ENCODE measurements around the gene SFSWAP. TPM values are rescaled to one million over a fixed set of nuclear protein-coding genes. Genes with fewer than 3 reads are reported as not detected.

Gene SFSWAP
- total RNA-seq, 4 donors from 2014 or later, result 49.8 to 88.8 (median 71.3) TPM

DNA sequence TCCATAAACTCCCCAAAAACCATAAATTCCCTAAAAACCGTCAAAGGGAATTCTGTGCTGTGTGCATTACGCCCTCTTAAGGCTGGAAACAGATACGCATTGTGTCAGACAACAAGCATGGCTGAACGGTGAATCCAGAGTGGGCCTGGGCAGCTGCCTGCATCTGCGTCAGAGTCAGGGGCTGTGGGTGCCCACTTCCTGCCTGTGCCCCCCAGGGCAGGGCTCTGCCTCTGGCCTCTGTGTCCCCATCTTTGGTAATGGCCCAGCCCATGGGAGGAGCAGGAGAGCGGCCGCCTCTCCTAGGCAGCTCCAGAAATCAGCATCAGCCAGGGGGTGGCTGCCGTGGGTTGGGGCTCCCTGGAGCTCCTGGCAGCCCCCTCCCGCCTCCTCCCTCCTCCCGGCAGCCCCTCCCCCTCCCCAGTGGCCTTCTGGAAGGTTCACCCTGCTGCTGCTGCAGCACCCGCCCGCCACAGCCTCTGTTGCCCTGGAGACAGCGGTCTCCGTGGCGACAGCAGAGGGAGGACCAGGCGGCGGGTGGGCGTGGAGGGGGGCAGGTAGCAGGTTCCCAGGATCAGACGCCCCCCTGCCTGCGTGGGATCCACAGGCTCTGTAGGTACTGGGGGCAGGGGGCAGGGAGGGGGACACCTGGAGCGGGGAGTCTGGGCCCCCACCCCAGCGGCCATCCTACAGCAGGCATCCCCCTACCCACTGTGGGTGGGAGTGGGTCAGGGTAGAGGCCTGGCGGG is 123.2 kb downstream of the SFSWAP start:
- TF ChIP-seq, protein P1, sequence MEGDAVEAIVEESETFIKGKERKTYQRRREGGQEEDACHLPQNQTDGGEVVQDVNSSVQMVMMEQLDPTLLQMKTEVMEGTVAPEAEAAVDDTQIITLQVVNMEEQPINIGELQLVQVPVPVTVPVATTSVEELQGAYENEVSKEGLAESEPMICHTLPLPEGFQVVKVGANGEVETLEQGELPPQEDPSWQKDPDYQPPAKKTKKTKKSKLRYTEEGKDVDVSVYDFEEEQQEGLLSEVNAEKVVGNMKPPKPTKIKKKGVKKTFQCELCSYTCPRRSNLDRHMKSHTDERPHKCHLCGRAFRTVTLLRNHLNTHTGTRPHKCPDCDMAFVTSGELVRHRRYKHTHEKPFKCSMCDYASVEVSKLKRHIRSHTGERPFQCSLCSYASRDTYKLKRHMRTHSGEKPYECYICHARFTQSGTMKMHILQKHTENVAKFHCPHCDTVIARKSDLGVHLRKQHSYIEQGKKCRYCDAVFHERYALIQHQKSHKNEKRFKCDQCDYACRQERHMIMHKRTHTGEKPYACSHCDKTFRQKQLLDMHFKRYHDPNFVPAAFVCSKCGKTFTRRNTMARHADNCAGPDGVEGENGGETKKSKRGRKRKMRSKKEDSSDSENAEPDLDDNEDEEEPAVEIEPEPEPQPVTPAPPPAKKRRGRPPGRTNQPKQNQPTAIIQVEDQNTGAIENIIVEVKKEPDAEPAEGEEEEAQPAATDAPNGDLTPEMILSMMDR (IDR thresholded peaks at IDR 0.05), result peak in 4 of 5 experiments; percentile 13 to 34 (median 17)
- TF ChIP-seq EP300 (IDR thresholded peaks at IDR 0.05), result no peak
- 42 to 54% methylated on average over 8 to 12 of the region's 23 CpGs for WGBS, 2 donors
- no peaks in the 10 kb centered on the region for H3K36me3 ChIP-seq
- DNase-seq (ENCODE audit: low spot score in 2 of 2), result no peak
- peak overlapping the region in 2 of 4 donors; percentile 4 to 82 for H3K27ac ChIP-seq
- H3K9me3 ChIP-seq, result no peaks in the 10 kb centered on the region
- H3K4me1 ChIP-seq, result peaks cover 0 to 55% (median 11%) of the 10 kb centered on the region in 4 donors
- peaks cover 0 to 36% of the 10 kb centered on the region in 2 donors for H3K27me3 ChIP-seq
- no peak overlapping the region for H3K4me3 ChIP-seq

DNA sequence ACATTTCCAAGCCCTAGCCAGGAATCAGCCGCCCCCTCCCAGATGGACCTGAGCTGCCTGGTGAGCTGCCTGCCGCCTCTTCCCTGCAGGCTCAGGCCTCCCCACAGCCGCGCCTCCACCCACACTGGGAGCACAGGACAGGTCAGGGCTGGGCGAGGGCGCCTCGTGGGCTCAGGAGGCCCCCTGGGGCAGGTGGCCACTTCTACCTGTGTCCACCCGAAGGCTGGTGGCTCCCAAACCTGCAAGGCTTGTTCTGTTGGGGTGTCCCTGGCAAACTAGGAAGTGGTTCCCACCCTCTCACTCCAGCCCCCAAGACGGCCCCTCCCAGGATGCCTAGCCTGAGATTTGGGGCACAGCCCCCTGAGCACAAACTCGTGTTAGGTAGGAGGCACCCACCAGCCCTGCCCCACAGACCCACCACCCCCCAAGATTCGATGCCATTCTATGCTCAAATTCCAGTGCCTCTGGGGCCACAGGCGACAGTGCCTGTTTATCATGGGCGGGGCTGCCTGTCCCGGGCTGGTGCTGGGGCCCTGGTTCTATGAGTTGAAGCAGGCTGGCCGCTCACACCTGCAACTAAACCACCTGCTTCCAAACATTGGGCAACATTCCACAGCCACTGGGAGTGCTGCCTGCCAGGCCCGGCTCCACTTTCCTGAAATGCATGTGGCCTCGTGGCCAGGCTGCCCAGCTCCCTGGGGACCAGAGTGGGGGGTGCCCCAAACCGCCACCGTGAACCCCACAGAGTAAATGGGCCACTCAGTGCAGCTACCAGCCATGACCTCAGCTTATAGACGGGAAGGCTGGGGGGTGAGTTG is 124.1 kb downstream of the SFSWAP start:
- peaks cover 0 to 5% (median 0%) of the 10 kb centered on the region in 3 donors for H3K36me3 ChIP-seq
- TF ChIP-seq, protein P1 (IDR thresholded peaks at IDR 0.05), result no peak
- TF ChIP-seq POLR2A (IDR thresholded peaks at IDR 0.05) (no peak), EP300 (IDR thresholded peaks at IDR 0.05) (no peak)
- DNase-seq (ENCODE audit: low spot score in 2 of 2), result no peak
- no peaks in the 10 kb centered on the region for H3K9me3 ChIP-seq
- no peak overlapping the region for H3K27ac ChIP-seq
- 68 to 77% methylated on average over 14 to 20 of the region's 20 CpGs for WGBS, 2 donors
- H3K4me1 ChIP-seq, result peaks cover 0 to 45% (median 5%) of the 10 kb centered on the region in 4 donors
- peaks cover 0 to 27% of the 10 kb centered on the region in 2 donors for H3K27me3 ChIP-seq
- H3K4me3 ChIP-seq, result no peak overlapping the region

DNA sequence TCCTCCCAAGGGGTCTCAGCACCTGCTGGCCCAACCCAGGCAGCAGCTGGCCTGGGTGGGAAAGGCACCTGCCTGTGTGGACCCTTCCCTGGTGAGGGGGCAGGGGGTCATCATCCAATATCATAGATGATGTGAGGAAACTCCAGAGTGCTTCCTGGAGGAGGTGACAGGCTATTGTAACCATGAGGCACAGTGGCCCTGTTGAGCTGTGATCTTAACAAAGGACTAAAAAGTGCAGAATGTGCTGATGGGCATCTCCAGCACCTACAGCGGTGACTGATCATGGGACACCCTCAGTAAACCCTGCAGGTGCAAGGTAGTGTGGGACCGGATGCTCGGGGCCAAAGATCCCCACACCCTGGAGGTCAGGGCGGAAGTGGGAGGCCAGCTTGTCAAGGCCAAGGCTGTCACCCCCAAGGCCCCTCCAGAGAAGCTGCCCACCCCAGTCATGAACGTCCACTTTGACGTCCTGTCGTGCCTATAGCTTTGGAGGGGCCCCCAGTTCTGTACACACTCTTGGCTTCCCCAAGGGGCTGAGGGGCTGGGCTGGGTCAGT is 124.8 kb downstream of the SFSWAP start:
- DNase-seq (ENCODE audit: low spot score in 2 of 2), result no peak
- Histone ChIP-seq H3K36me3 (peaks cover 0 to 11% (median 0%) of the 10 kb centered on the region in 3 donors), H3K4me1 (peaks cover 0 to 38% (median under 1%) of the 10 kb centered on the region in 4 donors), H3K9me3 (no peaks in the 10 kb centered on the region), H3K27ac (no peak overlapping the region), H3K4me3 (no peak overlapping the region), H3K27me3 (peaks cover 0 to 24% of the 10 kb centered on the region in 2 donors)
- TF ChIP-seq, protein P1 (IDR thresholded peaks at IDR 0.05), result no peak
- TF ChIP-seq EP300 (IDR thresholded peaks at IDR 0.05) (no peak), POLR2A (IDR thresholded peaks at IDR 0.05) (no peak)
- WGBS, 2 donors, result 60 to 72% methylated on average over 7 of the region's 7 CpGs

DNA sequence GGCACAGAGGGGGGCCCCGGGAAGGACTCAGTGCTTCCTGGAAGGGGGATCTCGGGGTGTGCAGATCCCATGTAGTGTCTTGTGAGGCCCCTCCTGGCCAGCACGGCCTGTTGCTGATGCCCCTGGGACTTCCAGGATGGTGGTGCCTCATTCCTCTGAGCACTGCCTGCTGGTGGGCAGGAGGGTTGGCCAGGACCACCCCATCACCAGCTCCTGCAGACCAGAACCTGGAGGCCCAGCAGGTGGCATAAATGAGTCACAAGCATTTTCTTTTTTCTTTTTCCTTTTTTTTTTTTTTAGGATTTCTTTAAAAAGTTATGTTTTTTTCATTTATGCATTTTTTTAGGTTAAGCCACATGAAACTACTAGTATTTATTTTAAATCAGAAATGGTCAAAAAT is 125.3 kb downstream of the SFSWAP start:
- H3K9me3 ChIP-seq, result no peaks in the 10 kb centered on the region
- peaks cover 0 to 33% (median 0%) of the 10 kb centered on the region in 4 donors for H3K4me1 ChIP-seq
- TF ChIP-seq POLR2A (IDR thresholded peaks at IDR 0.05), result no peak
- TF ChIP-seq, protein P1 (IDR thresholded peaks at IDR 0.05), result peak in 1 of 5 experiments; percentile 10
- DNase-seq (ENCODE audit: low spot score in 2 of 2), result no peak
- H3K36me3 ChIP-seq, result peaks cover 0 to 16% (median 0%) of the 10 kb centered on the region in 3 donors
- WGBS, 2 donors, result 34 to 53% methylated on average over 3 of the region's 3 CpGs
- peaks cover 0 to 24% of the 10 kb centered on the region in 2 donors for H3K27me3 ChIP-seq
- H3K27ac ChIP-seq, result no peak overlapping the region
- no peak overlapping the region for H3K4me3 ChIP-seq

Data from tibial nerve (tissue), 4 donors.